ENCODE results near the gene GNRH2.

GRCh38 chr20:3067139-3068014, 24.0 kb downstream of the GNRH2 start:
- TF ChIP-seq CTCF (optimal IDR thresholded peaks at IDR 0.05 in 1 of 3, IDR thresholded peaks at IDR 0.05 in 1 of 3, conservative IDR thresholded peaks at IDR 0.05 in 1 of 3; ENCODE audit: extremely low read depth in 1 of 3, insufficient read depth in 2 of 3, low read length in 3 of 3) (no peak), EZH2 (IDR thresholded peaks at IDR 0.05; ENCODE audit: low read length) (no peak)

All from keratinocyte (primary cell).